Mesothelial cell of epicardium (in vitro differentiated cells): ENCODE data around the gene PPP6R3. TPM values are rescaled to one million over a fixed set of nuclear protein-coding genes. Genes with fewer than 3 reads are reported as not detected.

Source experiments
- DNase-seq, 2 experiments: peaks; one replicate each; pipeline ENCODE4 v3.0.0; 2021; ENCODE audit warnings: low spot score in 2 of 2; ENCODE audit not compliant: unreplicated experiment in 2 of 2
- H3K27ac Mint-ChIP-seq: 2 replicates; pipeline ENCODE4 v1.8.0; 2021; ENCODE audit warnings: mixed read lengths
- H3K27me3 Mint-ChIP-seq: 2 replicates; pipeline ENCODE4 v1.8.0; 2021; ENCODE audit warnings: low read depth, mixed read lengths
- H3K36me3 Mint-ChIP-seq: 2 replicates; pipeline ENCODE4 v1.8.0; 2021; ENCODE audit warnings: mixed read lengths
- H3K4me1 Mint-ChIP-seq: 2 replicates; pipeline ENCODE4 v1.8.0; 2021; ENCODE audit warnings: mixed read lengths
- H3K4me3 Mint-ChIP-seq: 2 replicates; pipeline ENCODE4 v1.8.0; 2021; ENCODE audit warnings: mild to moderate bottlenecking, moderate library complexity, mixed read lengths
- H3K9me3 Mint-ChIP-seq: 2 replicates; pipeline ENCODE4 v1.8.0; 2021; ENCODE audit warnings: mixed read lengths
- total RNA-seq: library from RNA; stranded (reverse); gene quantifications from 3 replicates; pipeline ENCODE4 v1.2.1, GENCODE V29; 2021
- TF ChIP-seq, protein P1 (sequence below): fragments of 200-600 bp; sonication (generic); IDR thresholded peaks from one replicate; pipeline ENCODE4 v1.5.0; 2021; ENCODE audit warnings: antibody characterized with exemption; ENCODE audit not compliant: unreplicated experiment

The PPP6R3 gene
- total RNA-seq, 1 donor from 2014 or later, result 137 TPM

DNA sequence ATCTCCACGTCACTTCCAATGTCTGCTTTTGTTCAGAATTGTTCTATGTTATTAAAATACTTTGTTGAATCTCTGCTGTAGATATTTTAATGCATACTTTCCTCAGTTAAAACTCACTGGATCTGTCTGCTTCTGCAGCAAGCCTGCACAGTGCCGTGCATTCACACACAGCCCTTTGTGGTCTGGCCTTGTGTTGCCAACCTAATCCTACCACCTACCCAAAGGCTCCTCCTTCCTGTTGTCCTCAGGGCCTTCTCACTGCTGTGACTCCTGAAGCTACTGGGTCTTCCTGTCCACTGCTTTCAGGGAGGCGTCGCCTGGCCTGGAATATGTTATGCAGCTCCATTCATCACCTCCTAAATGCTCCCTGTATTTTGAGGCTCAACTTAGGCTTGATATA lies 67.0 kb downstream of the PPP6R3 start:
- Mint-ChIP-seq H3K36me3 (peaks cover 41% of the 10 kb centered on the region), H3K4me1 (peaks cover 38% of the 10 kb centered on the region), H3K4me3 (no peak overlapping the region), H3K9me3 (no peaks in the 10 kb centered on the region), H3K27ac (peak overlapping the region; percentile 22), H3K27me3 (no peaks in the 10 kb centered on the region)
- TF ChIP-seq, protein P1, sequence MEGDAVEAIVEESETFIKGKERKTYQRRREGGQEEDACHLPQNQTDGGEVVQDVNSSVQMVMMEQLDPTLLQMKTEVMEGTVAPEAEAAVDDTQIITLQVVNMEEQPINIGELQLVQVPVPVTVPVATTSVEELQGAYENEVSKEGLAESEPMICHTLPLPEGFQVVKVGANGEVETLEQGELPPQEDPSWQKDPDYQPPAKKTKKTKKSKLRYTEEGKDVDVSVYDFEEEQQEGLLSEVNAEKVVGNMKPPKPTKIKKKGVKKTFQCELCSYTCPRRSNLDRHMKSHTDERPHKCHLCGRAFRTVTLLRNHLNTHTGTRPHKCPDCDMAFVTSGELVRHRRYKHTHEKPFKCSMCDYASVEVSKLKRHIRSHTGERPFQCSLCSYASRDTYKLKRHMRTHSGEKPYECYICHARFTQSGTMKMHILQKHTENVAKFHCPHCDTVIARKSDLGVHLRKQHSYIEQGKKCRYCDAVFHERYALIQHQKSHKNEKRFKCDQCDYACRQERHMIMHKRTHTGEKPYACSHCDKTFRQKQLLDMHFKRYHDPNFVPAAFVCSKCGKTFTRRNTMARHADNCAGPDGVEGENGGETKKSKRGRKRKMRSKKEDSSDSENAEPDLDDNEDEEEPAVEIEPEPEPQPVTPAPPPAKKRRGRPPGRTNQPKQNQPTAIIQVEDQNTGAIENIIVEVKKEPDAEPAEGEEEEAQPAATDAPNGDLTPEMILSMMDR, result no peak
- no peak for DNase-seq

DNA sequence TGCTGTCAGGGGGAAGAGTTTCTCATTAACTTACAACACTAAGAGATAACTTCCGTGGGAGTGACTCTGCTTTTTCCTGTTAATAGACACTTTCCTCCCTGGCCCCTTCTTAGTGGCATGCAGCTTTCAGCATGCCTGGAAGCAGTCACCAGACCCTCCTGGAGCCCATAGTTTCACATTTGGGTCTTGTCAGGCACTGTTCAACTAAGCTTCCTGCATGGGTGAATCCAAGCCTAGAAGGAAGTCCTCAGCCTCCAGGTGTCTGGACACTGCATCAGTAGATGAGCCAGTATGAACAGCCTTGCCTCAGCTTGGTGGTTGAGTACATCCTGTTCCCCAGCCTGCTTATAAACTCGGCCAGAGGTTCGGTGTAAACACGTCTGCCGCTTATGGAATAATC lies 68.1 kb downstream of the PPP6R3 start:
- no peaks in the 10 kb centered on the region for H3K9me3 Mint-ChIP-seq
- H3K27ac Mint-ChIP-seq, result peak overlapping the region; percentile 70
- TF ChIP-seq, protein P1, result no peak
- no peak overlapping the region for H3K4me3 Mint-ChIP-seq
- DNase-seq, result no peak
- H3K36me3 Mint-ChIP-seq, result peaks cover 35% of the 10 kb centered on the region
- H3K4me1 Mint-ChIP-seq, result peaks cover 38% of the 10 kb centered on the region
- no peaks in the 10 kb centered on the region for H3K27me3 Mint-ChIP-seq

DNA sequence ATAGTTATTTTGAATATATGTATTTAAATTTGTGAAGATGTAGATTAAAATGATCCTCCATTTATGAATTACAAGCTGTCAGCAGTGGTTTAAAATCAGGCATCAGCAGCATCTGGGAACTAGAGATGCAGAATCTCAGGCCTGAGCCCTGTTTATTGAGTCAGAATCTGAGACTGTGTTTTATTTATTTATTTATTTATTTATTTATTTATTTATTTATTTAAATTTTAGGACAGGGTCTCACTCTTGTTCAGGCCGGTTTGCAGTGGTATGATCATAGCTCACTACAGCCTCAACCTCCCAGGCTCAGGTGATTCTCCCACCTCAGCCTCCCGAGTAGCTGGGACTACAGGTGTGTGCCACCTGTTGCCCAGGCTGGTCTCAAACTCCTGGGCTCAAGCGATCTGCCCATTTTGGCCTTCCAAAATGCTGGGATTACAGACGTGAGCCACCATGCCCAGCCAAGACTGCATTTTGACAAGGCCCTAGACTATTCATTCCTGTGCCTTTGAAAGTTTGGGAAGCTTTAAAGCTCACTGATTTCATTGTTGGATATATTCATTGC lies 70.7 kb downstream of the PPP6R3 start:
- Mint-ChIP-seq H3K27ac (no peak overlapping the region), H3K4me1 (peaks cover 14% of the 10 kb centered on the region), H3K4me3 (no peak overlapping the region)

DNA sequence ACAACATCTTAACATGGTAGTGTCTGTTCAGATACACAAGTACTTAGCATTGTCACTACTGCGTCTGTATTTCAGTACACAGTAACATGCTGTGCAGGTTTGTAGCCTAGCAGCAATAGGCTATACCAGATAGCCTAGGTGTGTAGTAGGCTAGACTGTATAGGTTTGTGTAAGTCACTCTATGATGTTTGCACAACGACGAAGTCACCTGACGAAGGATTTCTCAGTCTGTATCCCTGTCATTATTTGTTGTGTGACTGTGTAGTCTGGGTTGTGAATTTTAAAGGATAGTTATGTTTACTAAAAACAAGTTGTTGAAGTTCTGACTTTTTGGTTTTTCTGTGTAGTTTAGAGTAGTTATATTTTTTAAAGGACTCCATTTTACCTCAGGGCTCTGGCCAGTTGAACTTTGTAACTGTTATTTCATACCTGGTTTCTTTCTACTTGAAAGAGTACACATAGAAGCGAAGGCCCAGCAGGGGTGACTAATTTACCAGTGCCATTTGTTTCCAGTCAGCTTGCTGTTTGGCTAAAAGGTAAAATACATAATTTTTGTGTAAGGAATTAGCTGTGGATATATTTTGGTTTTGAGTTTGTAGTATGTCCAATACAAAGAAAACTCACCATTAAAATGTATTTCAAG lies 72.3 kb downstream of the PPP6R3 start:
- H3K9me3 Mint-ChIP-seq, result no peaks in the 10 kb centered on the region
- no peak overlapping the region for H3K27ac Mint-ChIP-seq
- TF ChIP-seq, protein P1, result no peak
- no peaks in the 10 kb centered on the region for H3K27me3 Mint-ChIP-seq
- no peak for DNase-seq
- peaks cover 15% of the 10 kb centered on the region for H3K36me3 Mint-ChIP-seq
- peaks cover 6% of the 10 kb centered on the region for H3K4me1 Mint-ChIP-seq
- no peak overlapping the region for H3K4me3 Mint-ChIP-seq

More for the DNA sequence above, 70.7 kb downstream of the PPP6R3 start:
- H3K27me3 Mint-ChIP-seq, result no peaks in the 10 kb centered on the region
- no peak for DNase-seq
- TF ChIP-seq, protein P1, result no peak
- H3K9me3 Mint-ChIP-seq, result no peaks in the 10 kb centered on the region
- H3K36me3 Mint-ChIP-seq, result peaks cover 29% of the 10 kb centered on the region

DNA sequence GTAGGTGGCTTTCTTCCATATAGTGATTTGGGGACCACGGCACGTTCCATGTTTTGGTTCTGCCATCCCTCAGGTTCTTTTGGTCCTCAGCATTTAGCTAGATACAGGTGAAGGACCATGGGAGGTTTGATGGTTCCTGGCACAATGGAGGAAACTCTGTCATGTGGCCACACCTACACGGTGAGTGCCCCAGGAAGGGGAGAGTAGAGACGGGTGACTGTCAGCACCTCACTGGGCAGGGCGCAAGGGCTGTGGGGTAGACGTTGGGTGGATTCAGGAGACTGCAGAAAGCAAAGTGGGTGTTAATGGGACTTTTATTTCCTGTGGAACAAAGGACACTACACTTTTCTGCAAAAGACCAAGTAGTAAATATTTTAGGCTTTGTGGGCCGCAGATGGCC lies 73.4 kb downstream of the PPP6R3 start:
- peaks cover 19% of the 10 kb centered on the region for H3K36me3 Mint-ChIP-seq
- H3K4me3 Mint-ChIP-seq, result no peak overlapping the region
- H3K9me3 Mint-ChIP-seq, result no peaks in the 10 kb centered on the region
- no peaks in the 10 kb centered on the region for H3K27me3 Mint-ChIP-seq
- TF ChIP-seq, protein P1, result no peak
- H3K27ac Mint-ChIP-seq, result no peak overlapping the region
- no peak for DNase-seq
- no peaks in the 10 kb centered on the region for H3K4me1 Mint-ChIP-seq
